G401 (cell line): ENCODE measurements around the gene MIDN. TPM values are rescaled to one million over a fixed set of nuclear protein-coding genes. Genes with fewer than 3 reads are reported as not detected.

Experiments used
- DNase-seq: peaks from one replicate; pipeline ENCODE4 v3.0.0-alpha.2; 2015; ENCODE audit warnings: low spot score
- in situ Hi-C: cut with HindIII; loops from 2 replicates; pipeline ENCODE4 v1.10.0; 2016; ENCODE audit warnings: low sequenced_read_pairs, mixed read lengths
- total RNA-seq: library from RNA; depleted of rRNA; stranded (reverse); fragments of >200 nt; shearing (Covaris generic); gene quantifications from 2 replicates; pipeline ENCODE4 v1.2.3, GENCODE V29; 2014

Gene MIDN
- total RNA-seq, 1 experiment from 2014 or later: 14.0 TPM

DNA sequence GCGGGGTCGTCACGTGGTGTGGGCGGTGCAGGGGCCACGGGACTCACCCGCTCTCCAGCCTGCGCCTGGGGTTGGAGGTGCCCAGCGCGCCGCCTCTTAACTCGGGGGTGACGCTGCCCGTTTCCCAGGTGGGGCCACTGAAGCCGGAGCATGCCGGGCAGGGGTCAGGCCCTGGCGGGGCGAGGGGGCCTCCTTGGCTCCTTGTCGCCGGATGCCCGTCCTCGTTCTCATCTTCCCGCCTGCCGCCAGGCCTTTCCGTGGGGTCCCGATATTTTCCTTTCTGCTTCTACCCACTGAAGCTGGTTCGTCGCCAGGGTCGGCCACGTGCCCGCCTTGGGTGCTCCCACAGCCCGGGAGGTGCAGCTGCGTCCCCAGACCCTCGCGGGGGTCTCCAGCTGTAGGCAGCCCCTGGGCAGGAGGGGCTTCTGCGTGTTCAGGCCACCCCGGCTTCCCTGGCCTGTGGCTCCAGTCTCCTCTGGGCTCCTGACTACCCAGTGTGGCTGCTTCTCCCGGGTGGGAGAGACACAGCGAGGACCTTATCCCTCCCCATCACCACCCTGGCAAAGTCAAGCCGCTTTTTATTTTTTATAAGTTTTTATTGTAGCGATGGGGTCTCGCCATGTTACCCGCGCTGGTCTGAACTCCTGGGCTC is 27.7 kb downstream of the MIDN start:
- in situ Hi-C loops: no loop called here
- DNase-seq: no peak

GRCh38 chr19:1276628-1277022 is 28.2 kb downstream of the MIDN start:
- no peak for DNase-seq
- in situ Hi-C loops: no loop called here

DNA sequence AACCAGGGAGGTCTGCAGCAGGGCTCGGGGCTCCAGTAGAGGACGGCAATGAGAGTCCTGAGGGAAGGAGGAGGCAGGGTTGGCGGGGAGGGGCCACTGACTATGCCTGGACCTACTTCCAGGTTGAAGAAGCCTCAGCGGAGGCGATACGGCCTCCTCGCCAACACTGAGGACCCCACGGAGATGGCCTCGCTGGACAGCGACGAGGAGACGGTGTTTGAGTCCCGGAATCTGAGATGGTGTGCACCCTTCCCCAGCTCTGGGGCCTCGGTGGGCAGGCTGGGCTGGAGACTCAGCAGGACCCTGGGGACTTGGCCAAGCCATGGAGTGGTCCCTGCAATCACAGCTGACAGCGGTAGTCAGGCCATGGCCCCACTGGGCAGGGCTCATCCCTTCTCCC is 28.7 kb downstream of the MIDN start:
- in situ Hi-C loops: no loop called here

GRCh38 chr19:1278074-1278473 is 29.7 kb downstream of the MIDN start:
- in situ Hi-C loops: no loop called here
- DNase-seq: no peak

More for the DNA sequence above, 28.7 kb downstream of the MIDN start:
- DNase-seq: no peak

DNA sequence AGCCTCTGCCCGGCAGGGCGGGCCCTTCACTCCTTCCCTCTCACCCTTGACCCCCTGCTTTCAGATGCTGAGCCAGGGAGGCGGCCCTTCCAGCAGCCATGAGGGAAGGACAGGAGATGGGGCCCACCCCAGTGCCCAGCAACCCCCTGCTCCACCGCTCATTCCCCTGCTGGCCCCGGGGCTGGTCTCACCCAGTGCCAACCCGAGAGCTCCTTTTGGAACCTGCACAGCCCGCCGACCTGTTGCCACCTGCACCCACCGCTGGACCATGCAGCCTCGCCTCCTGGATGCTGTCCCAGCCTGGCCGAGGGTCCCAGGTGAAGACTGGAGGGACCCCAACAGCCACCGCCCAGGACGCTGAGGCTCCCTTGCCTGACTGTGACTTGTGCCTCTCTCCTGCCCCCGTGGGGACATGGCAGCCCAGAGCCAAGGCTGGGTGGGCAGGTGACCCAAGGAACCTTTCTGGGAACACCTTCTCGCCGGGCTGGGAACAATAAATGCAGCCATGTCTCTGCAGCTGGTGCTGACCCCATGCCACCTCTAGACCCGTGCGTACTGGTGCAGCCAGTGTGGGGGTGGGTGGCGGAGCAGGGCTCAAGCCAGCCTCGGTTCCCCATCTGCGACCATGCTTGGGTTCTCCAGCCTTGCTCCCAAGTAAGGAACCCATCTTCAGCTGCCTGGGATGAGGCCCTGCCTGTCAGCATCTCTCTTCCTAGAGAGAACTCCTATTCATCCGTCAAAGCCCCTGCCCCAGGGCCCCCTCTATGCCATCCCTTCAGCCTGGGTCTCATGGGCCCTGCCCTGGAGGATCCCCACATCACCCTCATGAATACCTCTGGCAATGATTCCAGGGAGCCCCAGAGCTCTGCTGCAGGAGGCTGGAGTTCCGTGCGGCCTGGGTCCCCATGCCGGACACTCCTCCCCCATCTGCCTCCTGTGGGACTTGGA is 30.6 kb downstream of the MIDN start:
- in situ Hi-C loops: no loop called here
- DNase-seq: no peak

DNA sequence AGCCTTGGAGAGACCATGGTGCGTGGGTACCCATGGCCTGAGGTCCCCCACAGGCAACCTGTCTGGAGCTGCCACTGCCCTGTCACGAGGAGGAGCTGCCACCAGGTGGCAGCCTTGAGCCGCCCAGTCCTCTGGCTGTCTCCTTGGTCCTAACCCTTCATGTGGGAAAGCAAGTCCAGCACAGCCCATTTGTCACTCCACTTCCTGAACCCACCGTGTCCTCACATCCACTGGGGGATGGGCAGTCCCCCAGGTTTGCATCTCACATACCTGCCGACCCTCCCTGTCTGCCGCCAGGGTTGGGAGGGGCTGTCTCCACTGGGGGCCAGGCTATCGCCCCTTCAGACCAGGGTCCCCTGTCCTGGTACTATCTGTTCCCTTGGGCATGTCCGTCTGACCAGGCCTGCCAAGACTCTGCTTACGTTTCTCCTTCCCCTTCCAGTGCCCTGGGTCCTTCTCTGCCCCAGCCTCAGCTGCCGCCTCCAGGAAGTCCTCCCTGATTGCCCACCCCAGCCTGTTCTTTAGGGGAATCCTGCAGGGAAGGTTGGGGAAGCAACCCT is 31.5 kb downstream of the MIDN start:
- DNase-seq: peak; percentile 88
- in situ Hi-C loops: loop anchor here (10.0 kb wide), 1 partner anchor 95 kb away; no protein-coding TSS in a partner anchor

DNA sequence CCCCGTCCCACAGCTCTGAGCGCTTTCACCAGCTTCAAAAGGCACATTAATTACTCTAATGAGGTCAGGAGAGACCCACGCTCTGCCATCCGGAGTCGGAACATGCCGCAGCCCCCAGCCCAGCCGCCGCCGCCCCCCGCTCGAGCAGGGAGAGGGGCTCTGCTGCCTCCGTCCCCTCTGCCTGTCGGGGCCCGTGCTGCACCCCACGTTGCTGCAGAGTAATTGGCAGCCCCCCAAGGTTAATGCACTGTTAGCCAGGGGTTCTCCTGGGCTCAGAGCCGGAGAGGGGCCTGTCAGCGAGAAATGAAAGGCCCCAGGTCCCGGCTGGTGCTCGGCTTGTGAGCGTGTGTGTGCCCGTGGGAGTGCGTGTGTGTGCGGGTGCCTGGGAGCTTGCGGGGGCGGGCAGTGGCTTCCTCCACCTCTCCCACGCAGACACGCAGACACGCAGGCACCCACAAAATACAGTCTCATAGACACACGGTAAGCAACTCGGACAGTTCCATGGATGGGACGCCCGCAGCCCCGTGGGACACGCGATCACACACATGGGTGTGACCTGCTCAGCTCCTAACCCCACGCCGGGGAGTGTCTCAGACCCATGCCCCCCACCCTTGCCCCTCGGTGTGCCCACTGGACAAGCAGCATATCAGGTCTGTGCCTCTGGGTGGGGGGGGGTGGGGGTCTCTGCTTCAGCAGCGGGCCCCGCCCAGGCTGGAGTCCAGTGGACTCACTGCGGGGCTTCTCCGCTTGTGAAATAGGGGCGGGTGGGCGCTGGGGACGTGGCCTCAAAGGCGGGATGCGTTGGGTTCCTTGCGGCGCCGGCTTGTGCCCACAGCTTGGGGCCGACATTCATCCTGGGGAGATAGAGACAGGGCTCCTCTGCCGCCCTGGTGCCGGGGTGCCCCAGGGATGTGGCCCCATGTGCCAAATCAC is 32.5 kb downstream of the MIDN start:
- no peak for DNase-seq
- in situ Hi-C loops: loop anchor here (10.0 kb wide), 1 partner anchor 94 kb away; no protein-coding TSS in a partner anchor

- DNase-seq: no peak
- in situ Hi-C loops: loop anchor here (10.0 kb wide), 1 partner anchor 93 kb away; no protein-coding TSS in a partner anchor
Measured at GRCh38 chr19:1281569-1282287, 33.3 kb downstream of the MIDN start.

DNA sequence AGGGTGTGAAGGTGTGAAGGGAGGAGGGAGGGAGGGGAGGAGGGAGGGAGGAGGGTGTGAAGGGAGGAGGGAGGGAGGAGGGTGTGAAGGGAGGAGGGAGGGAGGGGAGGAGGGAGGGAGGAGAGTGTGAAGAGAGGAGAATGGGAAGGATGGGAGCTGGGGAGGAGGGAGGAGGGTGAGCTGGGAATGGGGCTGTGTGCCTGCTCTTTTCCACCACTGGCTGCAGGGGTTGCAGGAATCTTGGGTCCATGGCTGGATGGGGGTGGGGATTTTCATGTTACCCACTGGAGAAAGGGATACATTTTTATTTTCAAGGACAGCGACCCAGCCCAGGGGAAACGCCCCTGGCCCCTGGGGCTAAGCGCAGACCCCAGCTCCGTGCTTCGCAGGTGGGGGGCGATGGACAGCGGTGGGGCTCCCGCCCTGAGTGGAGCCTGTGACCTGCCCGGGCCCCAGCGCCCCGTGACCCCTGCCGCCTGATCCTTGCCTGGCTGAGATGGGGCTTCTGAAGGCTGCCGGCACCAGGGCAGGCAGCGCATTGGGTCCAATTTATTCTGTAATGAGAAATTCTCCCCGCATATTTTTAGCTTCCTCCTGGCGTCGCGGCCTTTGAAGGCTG is 34.3 kb downstream of the MIDN start:
- no peak for DNase-seq
- in situ Hi-C loops: loop anchor here (10.0 kb wide), 1 partner anchor 92 kb away; no protein-coding TSS in a partner anchor

DNA sequence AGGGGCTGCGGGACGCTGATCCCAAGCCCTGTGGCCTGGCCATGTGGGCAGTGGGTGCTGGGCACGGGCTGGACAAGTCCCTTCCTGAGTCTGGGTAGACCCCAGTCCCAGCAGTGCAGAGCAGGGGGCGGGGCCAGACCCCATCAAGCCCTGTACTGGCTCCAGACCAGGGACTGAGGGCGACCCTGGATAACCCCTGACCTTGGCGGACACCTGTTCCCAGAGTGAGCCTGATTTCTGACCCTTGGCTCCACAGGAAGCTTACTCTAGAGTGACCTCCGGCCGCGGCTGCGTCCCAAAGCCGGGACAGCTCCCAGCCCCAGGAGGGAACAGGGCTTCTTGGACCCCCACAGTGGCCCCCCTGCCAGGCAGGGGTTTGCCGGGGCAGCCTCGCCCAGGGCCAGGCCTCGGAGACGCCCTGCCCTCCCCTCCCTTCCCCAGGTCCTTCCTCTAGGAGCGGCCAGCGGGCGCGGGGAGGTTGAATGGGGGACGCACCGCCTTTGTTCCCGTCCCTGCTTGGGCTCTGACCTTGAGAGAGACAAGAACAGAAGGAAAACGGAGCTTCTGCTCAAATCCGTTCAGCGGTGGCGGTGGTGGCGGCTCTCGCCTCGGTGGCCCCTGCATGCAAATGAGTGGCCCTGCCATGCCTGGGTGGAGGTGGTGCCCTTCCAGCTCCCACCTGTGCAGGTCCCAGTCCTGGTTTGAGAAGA is 35.0 kb downstream of the MIDN start:
- DNase-seq: no peak
- in situ Hi-C loops: loop anchor here (10.0 kb wide), 1 partner anchor 91 kb away; no protein-coding TSS in a partner anchor

DNA sequence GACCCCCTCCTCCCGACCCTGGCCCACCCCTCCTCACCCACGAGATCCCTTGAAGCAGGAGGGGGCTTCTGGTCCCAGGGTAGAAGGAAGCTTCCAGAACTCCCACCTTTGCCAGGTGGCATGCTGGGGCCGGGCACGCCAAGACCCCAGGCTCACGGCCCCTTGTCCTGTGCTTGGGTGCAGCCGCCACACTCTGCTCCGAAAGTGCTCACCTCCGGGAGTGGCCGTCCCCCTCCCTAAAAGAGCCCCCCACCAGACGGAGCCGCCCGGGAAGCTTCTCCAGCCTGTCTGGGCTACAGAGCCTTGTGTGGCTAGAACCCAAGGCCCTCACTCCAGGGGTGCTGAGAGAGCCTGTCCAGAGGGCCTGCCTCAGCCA is 35.5 kb downstream of the MIDN start:
- no peak for DNase-seq
- in situ Hi-C loops: loop anchor here (10.0 kb wide), 1 partner anchor 91 kb away; no protein-coding TSS in a partner anchor

GRCh38 chr19:1284293-1284978 is 36.1 kb downstream of the MIDN start:
- in situ Hi-C loops: loop anchor here (10.0 kb wide), 1 partner anchor 90 kb away; no protein-coding TSS in a partner anchor
- DNase-seq: no peak

GRCh38 chr19:1284979-1285736 is 36.8 kb downstream of the MIDN start:
- DNase-seq: no peak
- in situ Hi-C loops: loop anchor here (10.0 kb wide), 1 partner anchor 90 kb away; no protein-coding TSS in a partner anchor

GRCh38 chr19:1285737-1286360 is 37.5 kb downstream of the MIDN start, which contains the start of gene EFNA2:
EFNA2 (plus strand) TSS chr19:1285873; CDS start chr19:1286169, 296 bp downstream.
- in situ Hi-C loops: loop anchor here (10.0 kb wide), 1 partner anchor 89 kb away; no protein-coding TSS in a partner anchor
- DNase-seq: no peak
